B cell (primary cell): ENCODE measurements around the gene POLR1D. TPM values are rescaled to one million over a fixed set of nuclear protein-coding genes. Genes with fewer than 3 reads are reported as not detected.

Experiments used
- ATAC-seq: fragments of 200-7000 bp; cut with Tn5 transposase; one replicate; pipeline ENCODE4 v1.10.0; 2021; ENCODE audit warnings: low read depth, mild to moderate bottlenecking, moderate number of reproducible peaks, moderate library complexity
- CTCF ChIA-PET: fragments of 350-600 bp; sonication (Branson Sonifier 250); formaldehyde crosslinking; loops from one replicate; lab custom pipeline; 2021; ENCODE audit warnings: antibody characterized with exemption, inconsistent platforms; lab: Charles Lee
- POLR2A ChIA-PET: fragments of 350-600 bp; sonication (Branson Sonifier 250); formaldehyde crosslinking; loops from one replicate; lab custom pipeline; 2021; ENCODE audit warnings: antibody characterized with exemption; lab: Charles Lee
- DNase-seq: peaks from one replicate; pipeline ENCODE4 v3.0.0; 2013
- H2AFZ ChIP-seq: 2 replicates; pipeline ENCODE4 v1.6.1; 2012; ENCODE audit warnings: mild to moderate bottlenecking, low read depth, low read length; ENCODE audit not compliant: insufficient read depth, poor library complexity, severe bottlenecking
- H3K27ac ChIP-seq, 2 donors: 1 replicate in 1 of 2; 2 replicates in 1 of 2; pipeline ENCODE4 v1.5.1; 2012 to 2013; ENCODE audit warnings: low read length in 2 of 2, mild to moderate bottlenecking in 2 of 2, moderate library complexity in 1 of 2
- H3K27me3 ChIP-seq, 4 experiments: fragments of 200-600 bp in 1 of 4; sonication (generic) in 1 of 4; replicated peaks in 1 of 4; 1 replicate in 2 of 4; 2 replicates in 2 of 4; pipeline versions ENCODE4 v1.6.1 to v1.7.0; 2013 to 2016; ENCODE audit warnings: low read length in 3 of 4, mild to moderate bottlenecking in 2 of 4, mixed read lengths in 1 of 4, moderate library complexity in 1 of 4; ENCODE audit not compliant: insufficient read depth in 4 of 4, control insufficient read depth in 3 of 4; ENCODE audit errors: control extremely low read depth in 1 of 4
- H3K36me3 ChIP-seq, 2 experiments: replicated peaks in 1 of 2; 1 replicate in 1 of 2; 2 replicates in 1 of 2; pipeline versions ENCODE4 v1.6.1 to v1.7.1; 2013; ENCODE audit warnings: low read length in 1 of 2; ENCODE audit not compliant: insufficient read depth in 2 of 2, control insufficient read depth in 1 of 2; ENCODE audit errors: control extremely low read depth in 1 of 2, extremely low read depth in 1 of 2
- H3K4me1 ChIP-seq, 2 donors: fragments of 200-600 bp in 1 of 2; sonication (generic) in 1 of 2; 1 replicate in 1 of 2; 2 replicates in 1 of 2; pipeline versions ENCODE4 v1.5.1 to v1.6.1; 2013 to 2017; ENCODE audit warnings: low read length in 2 of 2; ENCODE audit not compliant: control insufficient read depth in 2 of 2, insufficient read depth in 2 of 2
- H3K4me2 ChIP-seq: replicated peaks from 2 replicates; pipeline ENCODE3; 2012; ENCODE audit warnings: mild to moderate bottlenecking, low read depth, low read length; ENCODE audit not compliant: poor library complexity, severe bottlenecking
- H3K4me3 ChIP-seq, 5 experiments: fragments of 200-600 bp in 1 of 5; sonication (generic) in 1 of 5; 1 replicate in 3 of 5; 2 replicates in 2 of 5; pipeline versions ENCODE4 v1.5.1 to v1.7.0; 2011 to 2016; ENCODE audit warnings: low read length in 4 of 5, mild to moderate bottlenecking in 4 of 5, low read depth in 2 of 5, control low read depth in 1 of 5, moderate library complexity in 1 of 5; ENCODE audit not compliant: insufficient read depth in 1 of 5; ENCODE audit errors: control extremely low read depth in 1 of 5, extremely low read depth in 1 of 5
- H3K79me2 ChIP-seq: fragments of 200-600 bp; sonication (generic); one replicate; pipeline ENCODE4 v1.6.0; 2016; ENCODE audit warnings: low read length; ENCODE audit not compliant: control insufficient read depth, insufficient read depth
- H3K9ac ChIP-seq: fragments of 200-600 bp; sonication (generic); 2 replicates; pipeline ENCODE4 v1.6.1; 2017; ENCODE audit warnings: mild to moderate bottlenecking, low read length, moderate library complexity
- H3K9me3 ChIP-seq, 3 donors: one replicate each; pipeline versions ENCODE4 v1.6.1 to v1.7.1; 2013; ENCODE audit warnings: low read length in 2 of 3; ENCODE audit not compliant: control insufficient read depth in 2 of 3, insufficient read depth in 1 of 3; ENCODE audit errors: control extremely low read depth in 1 of 3
- H4K20me1 ChIP-seq: 2 replicates; pipeline ENCODE4 v1.6.0; 2012; ENCODE audit warnings: mild to moderate bottlenecking, low read length; ENCODE audit not compliant: insufficient read depth, control insufficient read depth, poor library complexity, severe bottlenecking
- H3K27ac Mint-ChIP-seq: one replicate; pipeline ENCODE4 v1.8.0; 2021; ENCODE audit warnings: mixed read lengths
- H3K27me3 Mint-ChIP-seq: one replicate; pipeline ENCODE4 v1.8.0; 2021; ENCODE audit warnings: mixed read lengths
- H3K4me1 Mint-ChIP-seq: one replicate; pipeline ENCODE4 v1.8.0; 2021; ENCODE audit warnings: mixed read lengths
- H3K4me3 Mint-ChIP-seq: one replicate; pipeline ENCODE4 v1.8.0; 2021; ENCODE audit warnings: mixed read lengths
- H3K9me3 Mint-ChIP-seq: one replicate; pipeline ENCODE4 v1.8.0; 2022; ENCODE audit warnings: mixed read lengths; ENCODE audit not compliant: insufficient read depth
- CTCF ChIP-seq: fragments of 200-600 bp; IDR thresholded peaks from one replicate; pipeline ENCODE4 v1.8.0; 2022; ENCODE audit warnings: antibody characterized with exemption, mild to moderate bottlenecking
- EZH2 ChIP-seq: IDR thresholded peaks from 2 replicates; pipeline ENCODE4 v1.6.1; 2012; ENCODE audit warnings: borderline replicate concordance, low read depth, mild to moderate bottlenecking, moderate library complexity, low read length; ENCODE audit not compliant: insufficient read depth, poor library complexity, severe bottlenecking
- WGBS: methylation state at CpG from one replicate; pipeline ENCODE4 v1.1.5; 2013; ENCODE audit warnings: missing lambda C conversion rate; ENCODE audit not compliant: insufficient coverage; 5-methylcytosine and 5-hydroxymethylcytosine counted together
- intact Hi-C: fragments of 100-400 bp; cut with micrococcal nuclease; formaldehyde crosslinking; loops from one replicate; pipeline ENCODE4 v1.10.0; 2022
- polyA plus RNA-seq: library from polyadenylated mRNA; depleted of rRNA; stranded (reverse); fragments of >200 nt; gene quantifications from 2 replicates; pipeline ENCODE4 v1.2.3, GENCODE V29; 2012
- total RNA-seq, 2 donors: library from RNA; stranded (reverse); fragments of 120-200 nt in 1 of 2; gene quantifications; 1 replicate in 1 of 2; 2 replicates in 1 of 2; pipeline versions ENCODE4 v1.2.3 to v1.2.4, GENCODE V29; 2013 to 2022

Gene POLR1D
- total and polyA plus RNA-seq, 2 donors (not counting 1 experiment from before 2014, with no cell fraction given), result 130 to 144 TPM

- 100% methylated on average over 1 of the region's 2 CpGs for WGBS
- H3K27me3 Mint-ChIP-seq, result no peaks in the 10 kb centered on the region
- Histone ChIP-seq H3K4me2 (no peak overlapping the region), H3K36me3 (peaks cover 14 to 21% of the 10 kb centered on the region in 2 experiments), H4K20me1 (peaks cover 49% of the 10 kb centered on the region), H3K9me3 (no peaks in the 10 kb centered on the region), H3K4me3 (no peak overlapping the region), H3K27me3 (no peaks in the 10 kb centered on the region), H3K4me1 (no peaks in the 10 kb centered on the region), H3K9ac (no peak overlapping the region), H2AFZ (no peak overlapping the region), H3K27ac (no peak overlapping the region), H3K79me2 (peaks cover 67% of the 10 kb centered on the region)
- ATAC-seq (no peak), DNase-seq (no peak)
- no peak overlapping the region for H3K4me3 Mint-ChIP-seq
- ChIA-PET POLR2A (interaction anchor here (0.7 kb wide), 1 partner anchor 96 kb away, joined by 5 read pairs; no protein-coding TSS in a partner anchor), CTCF (no interaction called here)
- TF ChIP-seq EZH2 (no peak), CTCF (no peak)
- intact Hi-C loops, result no loop called here
- H3K4me1 Mint-ChIP-seq, result peaks cover 28% of the 10 kb centered on the region
- H3K9me3 Mint-ChIP-seq, result no peaks in the 10 kb centered on the region
- no peak overlapping the region for H3K27ac Mint-ChIP-seq
Observed at GRCh38 chr13:27634231-27634630, 12.5 kb downstream of the POLR1D start.

GRCh38 chr13:27634791-27635190, 13.1 kb downstream of the POLR1D start:
- H3K4me3 ChIP-seq, result no peak overlapping the region
- no peak for TF ChIP-seq EZH2
- no peak overlapping the region for H3K27ac ChIP-seq
- no peak overlapping the region for H2AFZ ChIP-seq
- ChIA-PET POLR2A (interaction anchor here (0.6 to 0.7 kb wide), 2 partner anchors 97 to 1341 kb away, joined by 4 to 5 read pairs; no protein-coding TSS in a partner anchor), CTCF (no interaction called here)
- H3K79me2 ChIP-seq, result peaks cover 69% of the 10 kb centered on the region
- WGBS, result 100% methylated on average over 2 of the region's 3 CpGs
- H3K27me3 Mint-ChIP-seq, result no peaks in the 10 kb centered on the region
- H3K9ac ChIP-seq, result no peak overlapping the region
- intact Hi-C loops, result no loop called here
- peaks cover 45% of the 10 kb centered on the region for H4K20me1 ChIP-seq
- H3K4me2 ChIP-seq, result no peak overlapping the region
- no peak for ATAC-seq
- peaks cover 31% of the 10 kb centered on the region for H3K4me1 Mint-ChIP-seq
- H3K27ac Mint-ChIP-seq, result no peak overlapping the region
- H3K9me3 ChIP-seq, result no peaks in the 10 kb centered on the region
- H3K4me3 Mint-ChIP-seq, result no peak overlapping the region
- DNase-seq, result no peak
- H3K36me3 ChIP-seq, result peaks cover 14 to 21% of the 10 kb centered on the region in 2 experiments
- H3K4me1 ChIP-seq, result no peaks in the 10 kb centered on the region
- H3K9me3 Mint-ChIP-seq, result no peaks in the 10 kb centered on the region
- no peaks in the 10 kb centered on the region for H3K27me3 ChIP-seq
